Right lobe of liver (tissue), 6 donors: Measurements from ENCODE around the gene CHRD. TPM values are rescaled to one million over a fixed set of nuclear protein-coding genes. Genes with fewer than 3 reads are reported as not detected.

Source experiments
- ATAC-seq, 4 donors: fragments of 200-7000 bp; cut with Tn5 transposase; one replicate each; pipeline ENCODE4 v1.9.1; 2020; ENCODE audit warnings: mild to moderate bottlenecking in 4 of 4, moderate library complexity in 4 of 4
- DNase-seq, 3 donors: peaks; one replicate each; pipeline ENCODE4 v3.0.0-alpha.2; 2020
- H3K27ac ChIP-seq, 3 donors: fragments of 200-600 bp; one replicate each; pipeline ENCODE4 v1.8.0; 2022
- H3K27me3 ChIP-seq, 2 donors: fragments of 200-600 bp; one replicate each; pipeline ENCODE4 v1.8.0; 2022
- H3K36me3 ChIP-seq, 4 donors: fragments of 200-600 bp; sonication (generic) in 1 of 4; one replicate each; pipeline versions ENCODE4 v1.5.1 to v1.8.0; 2017 to 2022; ENCODE audit warnings: control low read depth in 1 of 4
- H3K4me1 ChIP-seq, 4 donors: fragments of 200-600 bp; sonication (generic) in 1 of 4; one replicate each; pipeline versions ENCODE4 v1.5.1 to v1.8.0; 2017 to 2022; ENCODE audit warnings: control low read depth in 1 of 4
- H3K4me3 ChIP-seq, 3 donors: fragments of 200-600 bp; one replicate each; pipeline ENCODE4 v1.8.0; 2022
- H3K9me3 ChIP-seq, 4 donors: fragments of 200-600 bp; sonication (generic) in 1 of 4; one replicate each; pipeline versions ENCODE4 v1.5.1 to v1.8.0; 2017 to 2022; ENCODE audit warnings: control low read depth in 1 of 4
- CTCF ChIP-seq, 4 donors: fragments of 200-600 bp in 3 of 4; fragments of 450-650 bp in 1 of 4; IDR thresholded peaks; one replicate each; pipeline versions ENCODE4 v1.5.1 to v1.8.0; 2016 to 2022; ENCODE audit warnings: antibody characterized with exemption in 4 of 4, mild to moderate bottlenecking in 2 of 4
- POLR2A ChIP-seq: fragments of 450-650 bp; IDR thresholded peaks from one replicate; pipeline ENCODE4 v1.6.1; 2017; ENCODE audit warnings: antibody characterized with exemption, mild to moderate bottlenecking
- WGBS: methylation state at CpG from one replicate; pipeline ENCODE4 v1.1.6; 2018; ENCODE audit warnings: low coverage, low lambda C conversion rate; ENCODE audit not compliant: insufficient coverage; ENCODE audit errors: missing lambda C conversion rate; 5-methylcytosine and 5-hydroxymethylcytosine counted together
- intact Hi-C, 2 donors: fragments of 100-400 bp; cut with DNase I; formaldehyde crosslinking; loops; one replicate each; pipeline versions ENCODE4 v1.11.2 to v1.14.1; 2022
- total RNA-seq, 6 experiments: library from RNA; depleted of rRNA in 2 of 6; stranded (reverse); fragments of >200 nt in 2 of 6; fragmentation: NEBNext Ultra II Directional in 3 of 6; extraction: Animal tissue kit (Norgen Biotek cat#: 25700) in 3 of 6; gene quantifications; one replicate each; pipeline versions ENCODE4 v1.1.0 to v1.2.4, GENCODE V29; 2016 to 2023
- donor health status: DM: no; HTN: yes; CAD: no.
- donor health status: DM: no; HTN: no; CAD: no.
- donor health status: DM: no; HTN: no; CAD: no.
- donor health status: DM: no; HTN: yes; CAD: no.
- donor health status: DM: no; HTN: yes; CAD: no.

The CHRD gene
- total RNA-seq, 6 experiments from 2014 or later: 19.5 to 97.2 (median 64.8) TPM

DNA sequence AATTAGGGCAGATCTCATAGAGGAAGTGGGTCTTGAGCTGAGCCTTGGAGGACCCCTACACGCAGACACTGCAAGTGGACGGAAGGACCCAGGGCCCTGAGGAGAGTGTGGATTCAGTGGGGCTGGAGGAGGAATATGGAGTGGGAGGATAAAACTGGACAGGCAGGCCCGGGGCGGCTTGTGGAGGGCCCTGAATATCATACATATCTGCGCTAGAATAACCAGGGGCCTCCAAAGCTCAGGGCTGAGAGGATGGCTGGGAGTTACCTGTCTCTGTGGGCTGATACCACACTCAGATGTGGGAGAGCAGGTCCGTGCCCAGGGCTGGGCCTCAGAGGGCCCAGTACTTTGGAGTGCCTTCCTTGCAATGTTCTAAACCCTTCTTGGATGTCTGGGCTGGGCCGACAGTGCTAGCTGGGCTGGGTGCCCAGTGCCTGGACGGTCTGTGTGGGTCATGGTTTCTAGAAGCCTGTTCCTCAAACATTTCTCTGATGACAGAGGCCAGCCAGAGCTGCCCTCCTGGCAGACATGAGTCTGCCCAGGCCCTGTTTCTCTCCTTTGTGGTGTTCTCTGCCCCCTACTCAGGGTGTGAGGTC, 29.6 kb downstream of the CHRD start:
- TF ChIP-seq POLR2A (no peak), CTCF (IDR thresholded peaks at IDR 0.05) (no peak)
- H3K4me1 ChIP-seq: no peaks in the 10 kb centered on the region
- H3K27ac ChIP-seq: no peak overlapping the region
- 90% methylated on average over 3 of the region's 8 CpGs for WGBS
- H3K36me3 ChIP-seq: no peaks in the 10 kb centered on the region
- H3K27me3 ChIP-seq: no peaks in the 10 kb centered on the region
- intact Hi-C loops: no loop called here
- H3K9me3 ChIP-seq: no peaks in the 10 kb centered on the region
- ATAC-seq (peak in 3 of 4 donors; percentile 27 to 67 (median 38)), DNase-seq (no peak)
- no peak overlapping the region for H3K4me3 ChIP-seq

DNA sequence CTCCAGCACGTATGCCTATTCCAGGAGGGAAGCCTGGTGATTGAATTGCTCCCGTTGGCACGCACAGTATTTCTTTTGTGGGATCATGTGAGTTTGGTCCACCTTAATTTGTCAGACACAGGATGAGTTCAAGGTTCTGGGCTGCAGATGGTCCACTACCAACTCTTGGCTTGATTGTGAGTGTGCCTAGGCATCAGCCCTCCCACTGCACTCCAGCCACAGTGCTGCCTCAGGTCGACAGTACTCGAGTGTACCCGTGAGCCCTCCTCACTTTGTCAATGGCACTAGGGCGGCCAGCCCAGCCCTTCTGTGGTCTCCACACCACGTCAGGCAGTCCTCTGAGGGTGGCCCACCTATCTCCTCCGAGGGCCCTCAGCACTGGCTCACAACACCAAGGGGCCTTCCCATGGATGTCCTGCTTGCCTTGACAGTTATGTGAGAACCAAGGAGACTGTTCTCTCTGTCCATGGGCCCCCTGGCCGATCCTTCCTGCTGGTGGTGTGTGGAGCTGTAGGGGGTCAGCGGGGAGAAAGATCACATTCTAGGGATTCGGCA, 30.2 kb downstream of the CHRD start:
- H3K27me3 ChIP-seq: no peaks in the 10 kb centered on the region
- DNase-seq (no peak), ATAC-seq (no peak)
- H3K4me3 ChIP-seq: no peak overlapping the region
- TF ChIP-seq POLR2A (no peak), CTCF (IDR thresholded peaks at IDR 0.05) (no peak)
- intact Hi-C loops: no loop called here
- no peak overlapping the region for H3K27ac ChIP-seq
- no peaks in the 10 kb centered on the region for H3K9me3 ChIP-seq
- 69% methylated on average over 2 of the region's 12 CpGs for WGBS
- H3K36me3 ChIP-seq: no peaks in the 10 kb centered on the region
- no peaks in the 10 kb centered on the region for H3K4me1 ChIP-seq

DNA sequence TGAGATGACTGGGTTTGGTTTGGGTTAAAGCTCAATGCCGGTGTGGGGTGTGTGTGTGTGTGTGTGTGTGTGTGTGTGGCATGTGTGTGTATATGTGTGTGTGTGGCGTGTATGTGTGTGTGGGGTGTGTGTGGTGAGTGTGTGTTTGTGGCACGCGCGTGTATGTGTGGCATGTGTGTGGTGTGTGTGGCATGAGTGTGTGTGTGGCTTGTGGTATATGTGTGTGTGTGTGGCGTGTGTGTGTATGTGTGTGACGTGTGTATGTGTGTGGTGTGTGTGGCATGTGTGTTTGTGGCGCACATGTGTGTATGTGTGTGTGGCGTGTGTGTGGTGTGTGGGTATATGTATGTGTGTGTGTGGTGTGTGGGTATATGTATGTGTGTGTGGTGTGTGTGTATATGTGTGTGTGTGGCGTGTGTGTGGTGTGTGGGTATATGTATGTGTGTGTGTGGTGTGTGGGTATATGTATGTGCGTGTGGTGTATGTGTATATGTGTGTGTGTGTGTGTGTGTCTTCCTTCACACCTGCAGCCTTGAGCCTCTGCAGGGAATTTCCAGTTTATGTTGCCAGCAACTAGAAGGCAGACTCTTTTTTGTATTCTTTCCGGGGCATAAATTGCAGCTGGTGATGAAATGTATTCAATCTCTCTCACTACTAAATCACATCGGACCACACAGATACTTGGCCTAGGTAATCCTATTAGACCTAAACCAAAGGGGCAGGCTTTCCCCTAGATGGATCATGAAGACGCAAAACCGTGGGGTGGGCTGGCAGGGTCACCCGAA, 34.8 kb downstream of the CHRD start:
- intact Hi-C loops: no loop called here
- TF ChIP-seq POLR2A (no peak), CTCF (IDR thresholded peaks at IDR 0.05) (no peak)
- Histone ChIP-seq H3K4me3 (no peak overlapping the region), H3K27ac (no peak overlapping the region), H3K36me3 (no peaks in the 10 kb centered on the region), H3K4me1 (peaks cover 0 to 5% (median 2%) of the 10 kb centered on the region in 4 donors), H3K27me3 (no peaks in the 10 kb centered on the region), H3K9me3 (no peaks in the 10 kb centered on the region)
- WGBS: 88% methylated on average over 8 of the region's 16 CpGs
- DNase-seq (peak in 1 of 3 donors; percentile 24), ATAC-seq (no peak)

DNA sequence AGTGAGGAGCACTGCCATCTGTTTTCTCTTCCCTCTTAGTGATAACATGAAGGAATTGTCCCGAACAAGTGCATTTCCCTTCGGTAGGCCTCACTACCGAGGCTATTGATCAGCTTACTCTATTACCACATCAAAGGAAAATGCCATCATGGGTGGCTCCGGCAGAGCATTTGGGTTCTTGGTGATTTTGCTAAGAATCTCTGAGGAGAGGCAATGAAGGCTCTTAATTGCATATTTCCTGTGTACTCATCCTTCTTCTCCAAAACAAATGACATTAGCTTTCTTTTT, 35.3 kb downstream of the CHRD start:
- H3K27me3 ChIP-seq: no peaks in the 10 kb centered on the region
- DNase-seq (no peak), ATAC-seq (no peak)
- H3K4me1 ChIP-seq: peaks cover 0 to 5% (median 2%) of the 10 kb centered on the region in 4 donors
- H3K27ac ChIP-seq: no peak overlapping the region
- TF ChIP-seq CTCF (IDR thresholded peaks at IDR 0.05) (no peak), POLR2A (no peak)
- no peak overlapping the region for H3K4me3 ChIP-seq
- WGBS: 88% methylated on average over 1 of the region's 4 CpGs
- H3K36me3 ChIP-seq: no peaks in the 10 kb centered on the region
- H3K9me3 ChIP-seq: no peaks in the 10 kb centered on the region
- intact Hi-C loops: no loop called here
